ENCODE results near the gene ST13. TPM values are rescaled to one million over a fixed set of nuclear protein-coding genes. Genes with fewer than 3 reads are reported as not detected.
A peak's percentile ranks its signal among the peaks of the same experiment; 100 is the strongest.

Gene ST13
- total and polyA plus RNA-seq, 9 of the 15 experiments (the other 6 are each of a cell fraction or from before 2014, with no cell fraction given), result 53.6 to 311 (median 195) TPM

GRCh38 chr22:40813912-40814315 lies 42.5 kb downstream of the ST13 start (continued):
- TF ChIP-seq TSHZ1 (CRISPR knock-in tag; IDR thresholded peaks at IDR 0.05) (peak; percentile 99), ZNF609 (CRISPR knock-in tag; IDR thresholded peaks at IDR 0.05; ENCODE audit: borderline replicate concordance) (no peak), ZSCAN32 (CRISPR knock-in tag; IDR thresholded peaks at IDR 0.05) (peak; percentile 89), GABPA (tag; conservative IDR thresholded peaks at IDR 0.05; ENCODE audit: low read depth) (peak; percentile 65), TRIM25 (IDR thresholded peaks at IDR 0.05; ENCODE audit: borderline replicate concordance) (no peak), SAP30 (IDR thresholded peaks at IDR 0.05; ENCODE audit: borderline replicate concordance, insufficient read depth, low read depth, low read length, poor library complexity, severe bottlenecking) (no peak), MED1 (CRISPR knock-in tag; IDR thresholded peaks at IDR 0.05; ENCODE audit: borderline replicate concordance) (no peak)
- TF ChIP-seq, protein P1, sequence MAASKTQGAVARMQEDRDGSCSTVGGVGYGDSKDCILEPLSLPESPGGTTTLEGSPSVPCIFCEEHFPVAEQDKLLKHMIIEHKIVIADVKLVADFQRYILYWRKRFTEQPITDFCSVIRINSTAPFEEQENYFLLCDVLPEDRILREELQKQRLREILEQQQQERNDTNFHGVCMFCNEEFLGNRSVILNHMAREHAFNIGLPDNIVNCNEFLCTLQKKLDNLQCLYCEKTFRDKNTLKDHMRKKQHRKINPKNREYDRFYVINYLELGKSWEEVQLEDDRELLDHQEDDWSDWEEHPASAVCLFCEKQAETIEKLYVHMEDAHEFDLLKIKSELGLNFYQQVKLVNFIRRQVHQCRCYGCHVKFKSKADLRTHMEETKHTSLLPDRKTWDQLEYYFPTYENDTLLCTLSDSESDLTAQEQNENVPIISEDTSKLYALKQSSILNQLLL (CRISPR knock-in tag; IDR thresholded peaks at IDR 0.05; ENCODE audit: borderline replicate concordance), result no peak
- TF ChIP-seq, protein P2, sequence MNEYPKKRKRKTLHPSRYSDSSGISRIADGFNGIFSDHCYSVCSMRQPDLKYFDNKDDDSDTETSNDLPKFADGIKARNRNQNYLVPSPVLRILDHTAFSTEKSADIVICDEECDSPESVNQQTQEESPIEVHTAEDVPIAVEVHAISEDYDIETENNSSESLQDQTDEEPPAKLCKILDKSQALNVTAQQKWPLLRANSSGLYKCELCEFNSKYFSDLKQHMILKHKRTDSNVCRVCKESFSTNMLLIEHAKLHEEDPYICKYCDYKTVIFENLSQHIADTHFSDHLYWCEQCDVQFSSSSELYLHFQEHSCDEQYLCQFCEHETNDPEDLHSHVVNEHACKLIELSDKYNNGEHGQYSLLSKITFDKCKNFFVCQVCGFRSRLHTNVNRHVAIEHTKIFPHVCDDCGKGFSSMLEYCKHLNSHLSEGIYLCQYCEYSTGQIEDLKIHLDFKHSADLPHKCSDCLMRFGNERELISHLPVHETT (CRISPR knock-in tag; conservative IDR thresholded peaks at IDR 0.05 in 1 of 2, IDR thresholded peaks at IDR 0.05 in 1 of 2), result peak in 1 of 2 experiments; percentile 99; a peak in 2 of 4 replicates

Data from K562 (cell line).